Measurements from ENCODE around the gene ASPSCR1. TPM values are rescaled to one million over a fixed set of nuclear protein-coding genes. Genes with fewer than 3 reads are reported as not detected.

ASPSCR1 gene
- total RNA-seq, 4 donors from 2014 or later: 12.6 to 24.3 (median 15.1) TPM

DNA sequence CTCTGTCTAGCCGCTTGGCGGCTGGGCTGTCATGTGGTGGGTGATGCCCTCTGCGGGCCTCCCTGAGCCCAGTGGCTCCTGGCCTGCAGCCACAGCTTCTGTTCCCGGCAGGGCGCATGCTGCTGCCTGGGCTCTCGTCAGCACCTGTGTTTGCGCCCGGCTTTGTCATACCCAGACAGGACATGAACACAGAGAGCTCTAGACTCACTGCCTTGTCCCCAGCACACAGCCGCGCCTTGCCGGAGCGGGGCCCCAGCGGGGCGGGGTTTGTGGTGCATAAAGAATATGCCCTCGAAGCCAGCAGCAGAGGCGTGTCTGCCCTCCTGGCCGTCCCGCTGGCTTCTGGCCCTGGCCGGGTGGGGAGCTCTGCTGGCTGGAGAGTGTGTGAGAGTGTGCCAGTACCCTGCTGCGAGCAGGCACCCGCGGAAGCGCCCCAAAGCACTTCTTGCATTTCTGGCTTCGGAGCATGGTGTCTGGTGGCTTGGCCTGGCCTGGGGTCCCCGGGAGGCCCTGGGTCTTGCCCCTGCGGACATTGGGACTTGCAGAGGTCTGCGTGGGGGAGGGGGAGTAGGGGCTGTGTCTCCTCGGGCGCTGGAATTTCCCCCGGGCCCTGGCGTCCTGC lies 14.4 kb downstream of the ASPSCR1 start:
- TF ChIP-seq, protein P1, sequence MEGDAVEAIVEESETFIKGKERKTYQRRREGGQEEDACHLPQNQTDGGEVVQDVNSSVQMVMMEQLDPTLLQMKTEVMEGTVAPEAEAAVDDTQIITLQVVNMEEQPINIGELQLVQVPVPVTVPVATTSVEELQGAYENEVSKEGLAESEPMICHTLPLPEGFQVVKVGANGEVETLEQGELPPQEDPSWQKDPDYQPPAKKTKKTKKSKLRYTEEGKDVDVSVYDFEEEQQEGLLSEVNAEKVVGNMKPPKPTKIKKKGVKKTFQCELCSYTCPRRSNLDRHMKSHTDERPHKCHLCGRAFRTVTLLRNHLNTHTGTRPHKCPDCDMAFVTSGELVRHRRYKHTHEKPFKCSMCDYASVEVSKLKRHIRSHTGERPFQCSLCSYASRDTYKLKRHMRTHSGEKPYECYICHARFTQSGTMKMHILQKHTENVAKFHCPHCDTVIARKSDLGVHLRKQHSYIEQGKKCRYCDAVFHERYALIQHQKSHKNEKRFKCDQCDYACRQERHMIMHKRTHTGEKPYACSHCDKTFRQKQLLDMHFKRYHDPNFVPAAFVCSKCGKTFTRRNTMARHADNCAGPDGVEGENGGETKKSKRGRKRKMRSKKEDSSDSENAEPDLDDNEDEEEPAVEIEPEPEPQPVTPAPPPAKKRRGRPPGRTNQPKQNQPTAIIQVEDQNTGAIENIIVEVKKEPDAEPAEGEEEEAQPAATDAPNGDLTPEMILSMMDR (IDR thresholded peaks at IDR 0.05): no peak
- DNase-seq (ENCODE audit: low spot score) (no peak), ATAC-seq (ENCODE audit: low FRiP score) (peak; percentile 56)

GRCh38 chr17:81992306-81993102 lies 15.1 kb downstream of the ASPSCR1 start:
- ATAC-seq (ENCODE audit: low FRiP score) (no peak), DNase-seq (ENCODE audit: low spot score) (no peak)
- TF ChIP-seq, protein P1 (IDR thresholded peaks at IDR 0.05): no peak

- DNase-seq (ENCODE audit: low spot score): no peak
- no peak for ATAC-seq (ENCODE audit: low FRiP score)
These were observed 16.5 kb downstream of the ASPSCR1 start for GRCh38 chr17:81993729-81994592.

DNA sequence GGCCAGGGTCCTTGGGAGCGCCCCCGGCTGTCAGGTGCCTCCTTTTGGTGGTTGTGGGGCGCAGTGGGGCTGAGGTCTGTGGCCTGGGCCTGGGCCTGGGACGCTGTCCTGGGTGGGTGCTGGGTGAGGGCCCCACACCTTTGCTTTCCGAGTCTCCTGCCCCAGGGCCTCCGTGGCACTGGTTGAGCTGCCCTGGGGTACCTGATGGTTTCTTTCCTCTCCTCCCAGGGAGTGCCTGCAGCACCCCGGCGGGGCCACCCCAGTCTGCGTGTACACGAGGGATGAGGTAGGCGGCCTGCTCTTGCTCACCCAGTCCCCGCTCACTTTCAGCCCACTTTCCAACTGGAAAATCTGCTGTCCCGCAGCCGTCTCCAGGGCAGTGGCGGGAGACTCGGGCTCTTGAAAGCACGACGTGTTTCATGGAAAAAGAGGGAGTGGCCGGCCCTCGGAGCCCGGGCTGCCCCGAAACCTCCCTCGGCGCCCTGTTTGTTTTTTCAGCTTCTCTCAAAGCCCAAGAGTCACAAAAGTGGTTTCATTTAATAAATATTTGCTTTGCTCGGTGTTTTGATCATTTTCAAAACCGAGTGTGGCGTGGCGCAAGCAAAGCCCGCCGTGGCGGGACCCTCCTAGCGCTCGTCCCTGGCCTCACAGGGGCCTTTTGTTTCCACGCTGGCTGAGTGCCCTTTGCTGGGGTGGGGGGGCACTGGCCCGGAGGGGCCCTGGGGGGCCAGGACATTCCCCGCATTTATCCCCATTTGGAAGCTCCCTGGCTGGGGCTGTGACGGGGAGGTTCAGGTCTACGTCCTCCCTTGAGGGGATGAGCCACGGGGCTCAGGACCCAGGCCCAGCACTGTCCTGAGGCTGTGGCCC lies 17.4 kb downstream of the ASPSCR1 start:
- DNase-seq (ENCODE audit: low spot score) (no peak), ATAC-seq (ENCODE audit: low FRiP score) (no peak)

More at GRCh38 chr17:81993729-81994592, 16.5 kb downstream of the ASPSCR1 start:
- TF ChIP-seq, protein P1 (IDR thresholded peaks at IDR 0.05): no peak

GRCh38 chr17:81995463-81996231 lies 18.2 kb downstream of the ASPSCR1 start:
- DNase-seq (ENCODE audit: low spot score): no peak
- no peak for ATAC-seq (ENCODE audit: low FRiP score)
- TF ChIP-seq, protein P1 (IDR thresholded peaks at IDR 0.05): no peak

More for the DNA sequence above, 17.4 kb downstream of the ASPSCR1 start:
- TF ChIP-seq, protein P1 (IDR thresholded peaks at IDR 0.05): no peak
